ENCODE measurements around the gene TBX4. TPM values are rescaled to one million over a fixed set of nuclear protein-coding genes. Genes with fewer than 3 reads are reported as not detected.

The TBX4 gene
- total RNA-seq, 1 experiment from 2014 or later: not detected

DNA sequence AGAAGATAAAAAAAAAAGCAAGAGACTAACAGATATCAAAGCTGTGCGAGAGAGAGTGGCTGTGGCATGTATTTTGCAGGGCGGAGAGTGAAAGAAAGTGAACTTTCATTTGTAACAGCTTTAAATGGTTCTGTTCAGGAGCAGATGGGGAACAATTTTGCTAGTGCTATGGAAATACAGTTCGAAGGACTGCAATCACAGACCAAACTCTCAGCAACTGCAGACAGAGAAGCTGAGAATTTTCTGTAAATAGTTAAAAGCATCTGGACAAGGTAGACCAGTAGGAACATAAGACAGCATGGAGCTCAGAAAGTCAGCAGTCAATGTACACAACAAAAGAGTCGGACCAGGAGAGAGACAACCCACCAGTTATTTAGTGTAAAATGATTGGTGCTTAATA lies 62.3 kb downstream of the TBX4 start:
- Histone ChIP-seq H3K79me2 (ENCODE audit: low read length) (no peaks in the 10 kb centered on the region), H2AFZ (ENCODE audit: low read length) (no peak overlapping the region), H3K4me2 (ENCODE audit: low read length) (no peak overlapping the region), H3K9ac (ENCODE audit: low read length) (no peak overlapping the region), H3F3A (ENCODE audit: low read length, unreplicated experiment) (no peaks in the 10 kb centered on the region), H3K9me2 (replicated peaks; ENCODE audit: low read length) (no peaks in the 10 kb centered on the region), H4K20me1 (ENCODE audit: low read length) (no peaks in the 10 kb centered on the region), H3K9me3 (ENCODE audit: low read length) (no peaks in the 10 kb centered on the region), H3K36me3 (ENCODE audit: low read depth, low read length) (no peaks in the 10 kb centered on the region), H3K4me1 (ENCODE audit: insufficient read depth, low read length) (no peaks in the 10 kb centered on the region), H3K4me3 (ENCODE audit: low read length) (no peak overlapping the region), H3K27ac (ENCODE audit: low read length) (no peak overlapping the region), H3K27me3 (ENCODE audit: low read length) (no peaks in the 10 kb centered on the region)
- CTCF ChIA-PET: interaction anchor here (0.6 kb wide), 1 partner anchor 18 kb away, joined by 5 read pairs; no protein-coding TSS in a partner anchor
- no TSS peak for BruUV-seq (replicated peaks)
- intact Hi-C loops (cut with micrococcal nuclease): no loop called here
- no peak for TF ChIP-seq EZH2 (IDR thresholded peaks at IDR 0.05; ENCODE audit: low read length, unreplicated experiment)
- TF ChIP-seq, protein P1, sequence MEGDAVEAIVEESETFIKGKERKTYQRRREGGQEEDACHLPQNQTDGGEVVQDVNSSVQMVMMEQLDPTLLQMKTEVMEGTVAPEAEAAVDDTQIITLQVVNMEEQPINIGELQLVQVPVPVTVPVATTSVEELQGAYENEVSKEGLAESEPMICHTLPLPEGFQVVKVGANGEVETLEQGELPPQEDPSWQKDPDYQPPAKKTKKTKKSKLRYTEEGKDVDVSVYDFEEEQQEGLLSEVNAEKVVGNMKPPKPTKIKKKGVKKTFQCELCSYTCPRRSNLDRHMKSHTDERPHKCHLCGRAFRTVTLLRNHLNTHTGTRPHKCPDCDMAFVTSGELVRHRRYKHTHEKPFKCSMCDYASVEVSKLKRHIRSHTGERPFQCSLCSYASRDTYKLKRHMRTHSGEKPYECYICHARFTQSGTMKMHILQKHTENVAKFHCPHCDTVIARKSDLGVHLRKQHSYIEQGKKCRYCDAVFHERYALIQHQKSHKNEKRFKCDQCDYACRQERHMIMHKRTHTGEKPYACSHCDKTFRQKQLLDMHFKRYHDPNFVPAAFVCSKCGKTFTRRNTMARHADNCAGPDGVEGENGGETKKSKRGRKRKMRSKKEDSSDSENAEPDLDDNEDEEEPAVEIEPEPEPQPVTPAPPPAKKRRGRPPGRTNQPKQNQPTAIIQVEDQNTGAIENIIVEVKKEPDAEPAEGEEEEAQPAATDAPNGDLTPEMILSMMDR (conservative IDR thresholded peaks at IDR 0.05; ENCODE audit: low read depth, low read length): no peak
- no peak for TF ChIP-seq EZH2phosphoT487 (IDR thresholded peaks at IDR 0.05; ENCODE audit: borderline replicate concordance, low read length)
- no peak for DNase-seq
- ATAC-seq: no peak
- POLR2A ChIA-PET (ENCODE audit: unreplicated experiment): no interaction called here

DNA sequence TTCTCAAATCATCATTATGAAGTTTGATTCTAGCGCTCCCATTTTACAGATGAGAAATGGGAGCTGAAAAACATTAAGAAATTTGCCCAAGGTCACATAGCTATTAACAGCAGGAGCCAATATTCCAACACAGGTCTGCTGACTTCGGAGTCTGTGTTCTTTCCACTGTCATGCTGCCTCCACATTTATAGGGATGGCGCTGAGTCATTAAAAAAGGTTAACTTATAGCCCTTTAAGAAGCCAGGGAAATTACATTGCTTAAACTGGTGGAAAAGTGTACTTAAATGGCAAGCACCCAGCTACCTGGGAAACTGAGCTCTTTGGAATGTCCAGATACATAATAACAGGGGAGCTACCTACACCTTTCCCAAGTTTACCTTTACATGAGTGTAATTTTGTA lies 65.0 kb downstream of the TBX4 start:
- BruUV-seq (replicated peaks): no TSS peak
- Histone ChIP-seq H3K4me2 (ENCODE audit: low read length) (no peak overlapping the region), H3K9me2 (replicated peaks; ENCODE audit: low read length) (no peaks in the 10 kb centered on the region), H3F3A (ENCODE audit: low read length, unreplicated experiment) (no peaks in the 10 kb centered on the region), H3K4me3 (ENCODE audit: low read length) (no peak overlapping the region), H3K79me2 (ENCODE audit: low read length) (no peaks in the 10 kb centered on the region), H3K27ac (ENCODE audit: low read length) (no peak overlapping the region), H2AFZ (ENCODE audit: low read length) (no peak overlapping the region), H3K36me3 (ENCODE audit: low read depth, low read length) (no peaks in the 10 kb centered on the region), H3K9me3 (ENCODE audit: low read length) (no peaks in the 10 kb centered on the region), H4K20me1 (ENCODE audit: low read length) (no peaks in the 10 kb centered on the region), H3K9ac (ENCODE audit: low read length) (no peak overlapping the region), H3K27me3 (ENCODE audit: low read length) (no peaks in the 10 kb centered on the region), H3K4me1 (ENCODE audit: insufficient read depth, low read length) (no peaks in the 10 kb centered on the region)
- intact Hi-C loops (cut with micrococcal nuclease): no loop called here
- no peak for TF ChIP-seq EZH2 (IDR thresholded peaks at IDR 0.05; ENCODE audit: low read length, unreplicated experiment)
- TF ChIP-seq, protein P1 (conservative IDR thresholded peaks at IDR 0.05; ENCODE audit: low read depth, low read length): no peak
- no peak for TF ChIP-seq EZH2phosphoT487 (IDR thresholded peaks at IDR 0.05; ENCODE audit: borderline replicate concordance, low read length)
- ATAC-seq (no peak), DNase-seq (no peak)
- ChIA-PET POLR2A (ENCODE audit: unreplicated experiment) (no interaction called here), CTCF (no interaction called here)

DNA sequence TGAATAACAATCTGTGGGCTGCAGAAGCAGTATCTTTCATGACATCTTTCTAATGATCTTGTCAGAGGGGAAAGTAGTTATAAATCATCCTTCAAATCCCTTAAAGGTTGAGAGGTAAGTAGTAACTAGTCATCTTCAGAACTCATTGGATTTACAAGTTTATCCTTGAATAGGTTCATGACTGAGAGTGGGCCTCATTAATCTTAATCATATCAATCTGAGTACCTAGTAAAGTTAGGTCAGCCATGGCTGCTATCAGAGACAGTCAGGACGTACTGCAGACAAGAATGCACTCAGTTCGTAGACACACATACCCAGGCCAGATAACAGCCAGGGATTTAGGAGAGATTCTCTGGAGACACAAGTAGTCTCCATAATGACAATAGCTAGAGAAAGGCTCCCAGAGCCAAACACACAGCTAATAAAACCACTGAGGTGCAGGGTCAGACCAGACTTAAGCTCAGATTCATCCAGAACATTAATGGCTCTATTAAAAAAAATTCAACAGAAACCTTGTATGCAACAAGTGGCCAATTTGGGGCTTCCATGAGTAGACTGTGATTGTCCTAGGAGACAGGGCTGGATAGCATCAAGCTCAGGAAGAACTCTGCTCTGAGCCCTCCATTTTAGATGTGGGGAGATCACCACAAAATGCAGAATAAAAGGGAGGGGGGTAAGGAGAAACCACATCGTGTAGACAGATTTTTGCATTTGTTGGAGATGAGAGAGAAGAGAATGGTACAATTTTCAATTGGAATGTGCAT lies 65.8 kb downstream of the TBX4 start:
- no TSS peak for BruUV-seq (replicated peaks)
- no peaks in the 10 kb centered on the region for H3K9me3 ChIP-seq (ENCODE audit: low read length)
- ChIA-PET CTCF (interaction anchor here (0.6 kb wide), 1 partner anchor 63 kb away, joined by 4 read pairs; no protein-coding TSS in a partner anchor), POLR2A (ENCODE audit: unreplicated experiment) (no interaction called here)
- intact Hi-C loops (cut with micrococcal nuclease): no loop called here
- no peak overlapping the region for H2AFZ ChIP-seq (ENCODE audit: low read length)
- H3K4me3 ChIP-seq (ENCODE audit: low read length): no peak overlapping the region
- no peaks in the 10 kb centered on the region for H3K9me2 ChIP-seq (replicated peaks; ENCODE audit: low read length)
- H3K4me2 ChIP-seq (ENCODE audit: low read length): no peak overlapping the region
- ATAC-seq: no peak
- H3K79me2 ChIP-seq (ENCODE audit: low read length): no peaks in the 10 kb centered on the region
- TF ChIP-seq EZH2phosphoT487 (IDR thresholded peaks at IDR 0.05; ENCODE audit: borderline replicate concordance, low read length) (no peak), EZH2 (IDR thresholded peaks at IDR 0.05; ENCODE audit: low read length, unreplicated experiment) (no peak)
- TF ChIP-seq, protein P1 (conservative IDR thresholded peaks at IDR 0.05; ENCODE audit: low read depth, low read length): no peak
- H3K27me3 ChIP-seq (ENCODE audit: low read length): no peaks in the 10 kb centered on the region
- H4K20me1 ChIP-seq (ENCODE audit: low read length): no peaks in the 10 kb centered on the region
- no peaks in the 10 kb centered on the region for H3K4me1 ChIP-seq (ENCODE audit: insufficient read depth, low read length)
- no peaks in the 10 kb centered on the region for H3F3A ChIP-seq (ENCODE audit: low read length, unreplicated experiment)
- no peaks in the 10 kb centered on the region for H3K36me3 ChIP-seq (ENCODE audit: low read depth, low read length)
- no peak overlapping the region for H3K27ac ChIP-seq (ENCODE audit: low read length)
- H3K9ac ChIP-seq (ENCODE audit: low read length): no peak overlapping the region
- no peak for DNase-seq

Data from PC-3 (cell line).